SK-N-SH (cell line): ENCODE measurements around the gene AGO4. TPM values are rescaled to one million over a fixed set of nuclear protein-coding genes. Genes with fewer than 3 reads are reported as not detected.
"Not testable (repeated sequence)": the region's sequence is repeated elsewhere in the genome, so short reads cannot be mapped to it uniquely, and the experiment has no call there.

Source experiments
- CTCF ChIA-PET: fragments of 300-600, 350-600 bp; formaldehyde crosslinking; extraction: SDS; loops from one replicate; lab custom pipeline; 2021; lab: Yijun Ruan, JAX
- POLR2A ChIA-PET: fragments of 350-600 bp; sonication (Branson Sonifier 250); formaldehyde crosslinking; extraction: SDS; loops from one replicate; lab custom pipeline; 2020; ENCODE audit warnings: antibody characterized with exemption, inconsistent platforms; lab: Yijun Ruan, JAX
- DNase-seq: peaks from one replicate; pipeline ENCODE4 v3.0.0; 2012
- H2AFZ ChIP-seq: fragments of 200-600 bp; sonication (generic); 2 replicates; pipeline ENCODE4 v1.8.1; 2016; ENCODE audit warnings: antibody characterized with exemption, mild to moderate bottlenecking, low read depth
- H3F3A ChIP-seq: fragments of 200-600 bp; sonication (generic); replicated peaks from 2 replicates; pipeline ENCODE3; 2016; ENCODE audit warnings: antibody characterized with exemption, mild to moderate bottlenecking; ENCODE audit not compliant: insufficient read depth
- H3K27ac ChIP-seq, 2 experiments: fragments of 200-500 bp in 1 of 2; fragments of 200-600 bp in 1 of 2; sonication (Bioruptor generic) in 1 of 2; sonication (generic), shearing (Covaris generic) in 1 of 2; 2 replicates each; pipeline versions ENCODE4 v1.5.1 to v1.6.1; 2014 to 2016; ENCODE audit warnings: low read depth in 2 of 2, inconsistent platforms in 1 of 2, low read length in 1 of 2, mild to moderate bottlenecking in 1 of 2, mixed read lengths in 1 of 2
- H3K27me3 ChIP-seq: fragments of 200-600 bp; sonication (generic), shearing (Covaris generic); 2 replicates; pipeline ENCODE4 v1.6.1; 2016; ENCODE audit warnings: mixed run types; ENCODE audit not compliant: insufficient read depth
- H3K36me3 ChIP-seq, 2 experiments: fragments of 200-500 bp in 1 of 2; fragments of 200-600 bp in 1 of 2; sonication (Bioruptor generic) in 1 of 2; sonication (generic) in 1 of 2; replicated peaks in 1 of 2; 2 replicates each; pipeline versions ENCODE3 to v1.5.1; 2014 to 2016; ENCODE audit warnings: low read length in 1 of 2, mild to moderate bottlenecking in 1 of 2; ENCODE audit not compliant: insufficient read depth in 2 of 2, control insufficient read depth in 1 of 2
- H3K4me1 ChIP-seq, 2 experiments: fragments of 200-500 bp in 1 of 2; fragments of 200-600 bp in 1 of 2; sonication (Bioruptor generic) in 1 of 2; sonication (generic), shearing (Covaris generic) in 1 of 2; 2 replicates each; pipeline versions ENCODE4 v1.5.1 to v1.6.1; 2014 to 2016; ENCODE audit warnings: low read depth in 1 of 2, low read length in 1 of 2, mixed run types in 1 of 2; ENCODE audit not compliant: insufficient read depth in 2 of 2, control insufficient read depth in 1 of 2
- H3K4me2 ChIP-seq: fragments of 200-600 bp; sonication (generic), shearing (Covaris generic); 2 replicates; pipeline ENCODE4 v1.6.1; 2017; ENCODE audit warnings: mixed run types
- H3K4me3 ChIP-seq, 2 experiments: fragments of 200-500 bp in 1 of 2; fragments of 200-600 bp in 1 of 2; sonication (Bioruptor generic) in 1 of 2; sonication (generic), shearing (Covaris generic) in 1 of 2; 2 replicates each; pipeline versions ENCODE4 v1.5.1 to v1.8.1; 2014 to 2016; ENCODE audit warnings: low read depth in 2 of 2, inconsistent platforms in 1 of 2, low read length in 1 of 2, mild to moderate bottlenecking in 1 of 2, mixed read lengths in 1 of 2, moderate library complexity in 1 of 2
- H3K79me2 ChIP-seq: fragments of 200-600 bp; sonication (generic); 2 replicates; pipeline ENCODE4 v1.8.1; 2017; ENCODE audit warnings: mild to moderate bottlenecking; ENCODE audit not compliant: insufficient read depth
- H3K9ac ChIP-seq: fragments of 200-600 bp; sonication (generic); 2 replicates; pipeline ENCODE4 v1.6.1; 2017; ENCODE audit warnings: mixed run types
- H3K9me2 ChIP-seq: fragments of 200-600 bp; sonication (generic); 2 replicates; pipeline ENCODE4 v1.6.1; 2017; ENCODE audit warnings: mixed run types
- H3K9me3 ChIP-seq: fragments of 200-600 bp; sonication (generic); 2 replicates; pipeline ENCODE4 v1.6.1; 2017; ENCODE audit warnings: mixed run types, mild to moderate bottlenecking, moderate library complexity
- H4K20me1 ChIP-seq: fragments of 200-600 bp; sonication (generic); 2 replicates; pipeline ENCODE4 v1.6.1; 2017; ENCODE audit warnings: mild to moderate bottlenecking, mixed run types; ENCODE audit not compliant: insufficient read depth
- ELF1 ChIP-seq: IDR thresholded peaks from 2 replicates; pipeline ENCODE4 v1.4.0; 2012
- EP300 ChIP-seq, 2 experiments: IDR thresholded peaks; 2 replicates each; pipeline versions ENCODE4 v1.4.0 to v1.6.1; 2012; ENCODE audit warnings: borderline replicate concordance in 1 of 2, low read depth in 1 of 2, low read length in 1 of 2
- GABPA ChIP-seq: IDR thresholded peaks from 2 replicates; pipeline ENCODE4 v1.4.0; 2012; ENCODE audit warnings: low read depth, mild to moderate bottlenecking
- POLR2AphosphoS5 ChIP-seq: IDR thresholded peaks from 2 replicates; pipeline ENCODE4 v1.6.1; 2012; ENCODE audit warnings: low read depth, low read length
- WGBS: methylation state at CpG from one replicate; pipeline ENCODE4 v1.1.6; 2017; ENCODE audit warnings: low lambda C conversion rate; 5-methylcytosine and 5-hydroxymethylcytosine counted together
- polyA plus RNA-seq, 3 experiments: library from polyadenylated mRNA; depleted of rRNA; stranded (reverse); fragments of >200 nt; gene quantifications; 2 replicates each; pipeline ENCODE4 v1.2.3, GENCODE V29; 2012

The AGO4 gene
- polyA plus RNA-seq, 1 of the 3 experiments (the other 2 are of a cell fraction) = 4.8 TPM

DNA sequence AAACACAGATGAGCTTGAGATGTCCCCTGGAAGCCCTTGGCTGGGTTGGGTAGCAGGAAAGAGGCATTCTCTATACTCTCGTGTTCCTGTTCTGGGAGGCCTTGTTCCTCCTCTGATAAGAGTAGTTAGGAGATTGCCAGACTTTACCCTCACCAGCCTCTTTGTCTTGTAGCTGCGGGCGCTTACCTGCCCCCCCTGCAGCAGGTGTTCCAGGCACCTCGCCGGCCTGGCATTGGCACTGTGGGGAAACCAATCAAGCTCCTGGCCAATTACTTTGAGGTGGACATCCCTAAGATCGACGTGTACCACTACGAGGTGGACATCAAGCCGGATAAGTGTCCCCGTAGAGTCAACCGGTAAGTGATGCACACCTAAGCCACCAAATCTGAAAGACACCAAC is 80.4 kb downstream of the AGO4 start:
- Histone ChIP-seq H3K9me3 (no peaks in the 10 kb centered on the region), H3K9me2 (no peaks in the 10 kb centered on the region), H3K36me3 (peaks cover 9 to 31% of the 10 kb centered on the region in 2 experiments), H4K20me1 (peaks cover 20% of the 10 kb centered on the region), H3F3A (no peaks in the 10 kb centered on the region), H3K27me3 (no peaks in the 10 kb centered on the region), H3K79me2 (peaks cover 37% of the 10 kb centered on the region), H2AFZ (no peak overlapping the region), H3K4me3 (no peak overlapping the region)
- ChIA-PET POLR2A (no interaction called here), CTCF (interaction anchor here (0.6 to 1.6 kb wide), 2 partner anchors 9 to 646 kb away, joined by 3 to 8 read pairs; no protein-coding TSS in a partner anchor)
- no peak for DNase-seq
- WGBS = 94% methylated on average over 11 of the region's 11 CpGs
- TF ChIP-seq EP300 (IDR thresholded peaks at IDR 0.05; ENCODE audit: borderline replicate concordance in 1 of 2, low read depth in 1 of 2, low read length in 1 of 2) = no peak
- TF ChIP-seq, all 33 proteins: peak for 0
- H3K27ac ChIP-seq = no peak overlapping the region; a peak in 1 of 4 replicates
- H3K9ac ChIP-seq = no peak overlapping the region
- no peak overlapping the region for H3K4me2 ChIP-seq
- H3K4me1 ChIP-seq = peaks cover 12 to 30% of the 10 kb centered on the region in 2 experiments; a peak in 2 of 4 replicates

- 93% methylated on average over 3 of the region's 3 CpGs for WGBS
- H3K4me2 ChIP-seq = not testable (repeated sequence)
Measured at GRCh38 chr1:35888981-35889380, 81.2 kb downstream of the AGO4 start.

GRCh38 chr1:35893051-35893879 is 85.4 kb downstream of the AGO4 start:
- Histone ChIP-seq H3K27ac (no peak overlapping the region), H3K4me3 (no peak overlapping the region), H3K9me3 (no peaks in the 10 kb centered on the region), H3K4me2 (no peak overlapping the region), H3K9ac (no peak overlapping the region), H2AFZ (no peak overlapping the region), H3K9me2 (no peaks in the 10 kb centered on the region), H3K27me3 (no peaks in the 10 kb centered on the region), H3F3A (no peaks in the 10 kb centered on the region), H4K20me1 (no peaks in the 10 kb centered on the region), H3K4me1 (no peaks in the 10 kb centered on the region), H3K36me3 (peaks cover 24 to 61% of the 10 kb centered on the region in 2 experiments), H3K79me2 (peaks cover 6% of the 10 kb centered on the region; the same call in 1 of the 2 replicates)
- DNase-seq = no peak
- TF ChIP-seq POLR2AphosphoS5 (no peak), ELF1 (no peak), GABPA (no peak)
- 92% methylated on average over 4 of the region's 14 CpGs for WGBS
- ChIA-PET POLR2A (no interaction called here), CTCF (interaction anchor here (2.6 kb wide), 1 partner anchor 10 kb away, joined by 7 read pairs; the partner anchor contains the start of gene AGO1)

More at GRCh38 chr1:35888981-35889380, 81.2 kb downstream of the AGO4 start:
- CTCF ChIA-PET, POLR2A ChIA-PET, H3K9ac ChIP-seq, DNase-seq, H3K27ac ChIP-seq, H3K27me3 ChIP-seq, H3K9me3 ChIP-seq, H3F3A ChIP-seq, H3K9me2 ChIP-seq, H2AFZ ChIP-seq, H3K4me3 ChIP-seq: not testable (repeated sequence)
- peaks cover 12 to 30% of the 10 kb centered on the region in 2 experiments; a peak in 2 of 4 replicates for H3K4me1 ChIP-seq
- peaks cover 9 to 37% of the 10 kb centered on the region in 2 experiments for H3K36me3 ChIP-seq
- H4K20me1 ChIP-seq = peaks cover 20% of the 10 kb centered on the region
- H3K79me2 ChIP-seq = peaks cover 32% of the 10 kb centered on the region
